HepG2 (cell line): ENCODE results near the gene TEX28.

Experiments
- CBX2 ChIP-seq, 2 experiments: fragments of 200-600 bp in 1 of 2; sonication (generic); formaldehyde crosslinking in 1 of 2; IDR thresholded peaks; 2 replicates each; pipeline versions ENCODE4 v1.7.0 to v1.8.1; 2018 to 2022; ENCODE audit warnings: low read depth in 2 of 2, low read length in 1 of 2, mild to moderate bottlenecking in 1 of 2, missing genetic modification reagents in 1 of 2
- CHCHD3 ChIP-seq: sonication (generic); formaldehyde crosslinking; IDR thresholded peaks from 2 replicates; pipeline ENCODE4 v1.8.0; 2022; ENCODE audit warnings: mild to moderate bottlenecking, missing genetic modification reagents, moderate library complexity
- CREB1 ChIP-seq, 2 experiments: fragments of 450-650 bp in 1 of 2; IDR thresholded peaks; 2 replicates each; pipeline ENCODE4 v1.6.1; 2016 to 2017; ENCODE audit warnings: control low read depth in 1 of 2, mild to moderate bottlenecking in 1 of 2, missing compliant biosample characterization in 1 of 2, missing genetic modification characterization in 1 of 2
- ELF4 ChIP-seq: sonication (generic); formaldehyde crosslinking; IDR thresholded peaks from 2 replicates; pipeline ENCODE4 v1.5.0; 2020; ENCODE audit warnings: missing genetic modification reagents, mild to moderate bottlenecking, moderate library complexity, borderline replicate concordance
- FOXK1 ChIP-seq: sonication (generic); formaldehyde crosslinking; IDR thresholded peaks from 2 replicates; pipeline ENCODE4 v1.4.0; 2020; ENCODE audit warnings: low read depth, missing genetic modification reagents, borderline replicate concordance
- FOXM1 ChIP-seq: sonication (generic); formaldehyde crosslinking; IDR thresholded peaks from 2 replicates; pipeline ENCODE4 v1.5.0; 2020; ENCODE audit warnings: missing genetic modification reagents
- HNRNPK ChIP-seq: fragments of 200-400 bp; formaldehyde crosslinking; IDR thresholded peaks from 2 replicates; pipeline ENCODE4 v1.6.1; 2018; ENCODE audit warnings: low read length, low read depth, moderate library complexity, mild to moderate bottlenecking; ENCODE audit not compliant: poor library complexity, severe bottlenecking
- SNAI1 ChIP-seq: sonication (generic); formaldehyde crosslinking; IDR thresholded peaks from 2 replicates; pipeline ENCODE4 v1.5.0; 2020; ENCODE audit warnings: mild to moderate bottlenecking, missing genetic modification reagents, borderline replicate concordance
- SUZ12 ChIP-seq: fragments of 150-350 bp; IDR thresholded peaks from 2 replicates; pipeline ENCODE4 v1.6.1; 2014; ENCODE audit warnings: low read depth, low read length
- TARDBP ChIP-seq: sonication (generic); formaldehyde crosslinking; IDR thresholded peaks from 2 replicates; pipeline ENCODE4 v1.8.0; 2022; ENCODE audit warnings: mild to moderate bottlenecking, missing genetic modification reagents
- ZNF670 ChIP-seq: sonication (generic); formaldehyde crosslinking; IDR thresholded peaks from 2 replicates; pipeline ENCODE4 v1.8.0; 2022; ENCODE audit warnings: mild to moderate bottlenecking, missing genetic modification reagents, borderline replicate concordance
- TF ChIP-seq, protein P1 (sequence below): sonication (generic); formaldehyde crosslinking; IDR thresholded peaks from 2 replicates; pipeline ENCODE4 v1.5.0; 2020; ENCODE audit warnings: mild to moderate bottlenecking, missing genetic modification reagents, moderate library complexity

DNA sequence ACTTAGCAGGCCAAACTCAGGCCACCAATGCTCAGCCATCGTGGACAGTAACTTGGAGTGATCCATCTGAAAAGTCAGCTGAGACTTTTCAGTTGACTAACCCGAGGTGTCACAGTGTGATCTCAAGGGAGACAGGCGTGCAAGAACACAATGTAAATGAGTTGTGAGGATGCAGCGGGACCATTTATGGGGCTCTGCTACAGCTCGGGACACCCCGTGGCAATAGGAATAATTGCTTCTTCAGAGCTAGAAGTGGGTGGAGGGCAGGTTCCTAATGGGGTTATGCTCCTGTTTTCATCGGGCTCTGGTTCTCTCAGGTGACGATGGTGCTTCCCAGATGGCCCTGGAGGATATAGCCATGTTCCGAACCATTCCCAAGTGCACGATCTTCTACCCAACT is 28.0 kb upstream of the TEX28 start:
- TF ChIP-seq CHCHD3 (CRISPR knock-in tag) (no peak), ELF4 (CRISPR knock-in tag) (no peak), CREB1 (IDR thresholded peaks at IDR 0.05) (no peak), CREB1 (CRISPR knock-in tag; IDR thresholded peaks at IDR 0.05) (no peak), HNRNPK (no peak), SNAI1 (CRISPR knock-in tag) (no peak), CBX2 (IDR thresholded peaks at IDR 0.05; ENCODE audit: low read depth, low read length) (no peak), CBX2 (CRISPR knock-in tag; IDR thresholded peaks at IDR 0.05; ENCODE audit: low read depth) (no peak), FOXK1 (CRISPR knock-in tag) (no peak), SUZ12 (no peak), FOXM1 (CRISPR knock-in tag) (no peak), ZNF670 (CRISPR knock-in tag) (no peak), TARDBP (no peak)
- TF ChIP-seq, protein P1, sequence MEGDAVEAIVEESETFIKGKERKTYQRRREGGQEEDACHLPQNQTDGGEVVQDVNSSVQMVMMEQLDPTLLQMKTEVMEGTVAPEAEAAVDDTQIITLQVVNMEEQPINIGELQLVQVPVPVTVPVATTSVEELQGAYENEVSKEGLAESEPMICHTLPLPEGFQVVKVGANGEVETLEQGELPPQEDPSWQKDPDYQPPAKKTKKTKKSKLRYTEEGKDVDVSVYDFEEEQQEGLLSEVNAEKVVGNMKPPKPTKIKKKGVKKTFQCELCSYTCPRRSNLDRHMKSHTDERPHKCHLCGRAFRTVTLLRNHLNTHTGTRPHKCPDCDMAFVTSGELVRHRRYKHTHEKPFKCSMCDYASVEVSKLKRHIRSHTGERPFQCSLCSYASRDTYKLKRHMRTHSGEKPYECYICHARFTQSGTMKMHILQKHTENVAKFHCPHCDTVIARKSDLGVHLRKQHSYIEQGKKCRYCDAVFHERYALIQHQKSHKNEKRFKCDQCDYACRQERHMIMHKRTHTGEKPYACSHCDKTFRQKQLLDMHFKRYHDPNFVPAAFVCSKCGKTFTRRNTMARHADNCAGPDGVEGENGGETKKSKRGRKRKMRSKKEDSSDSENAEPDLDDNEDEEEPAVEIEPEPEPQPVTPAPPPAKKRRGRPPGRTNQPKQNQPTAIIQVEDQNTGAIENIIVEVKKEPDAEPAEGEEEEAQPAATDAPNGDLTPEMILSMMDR (CRISPR knock-in tag) = no peak
